Panc1 (cell line): ENCODE data around the gene AGPS.

Source experiments
- POLR2AphosphoS5 ChIP-seq: IDR thresholded peaks from 2 replicates; pipeline ENCODE4 v1.6.1; 2012; ENCODE audit warnings: mild to moderate bottlenecking, low read depth, low read length, moderate library complexity
- REST ChIP-seq, 2 experiments: IDR thresholded peaks; 2 replicates each; pipeline ENCODE4 v1.6.1; 2011 to 2012; ENCODE audit warnings: low read depth in 2 of 2, control low read depth in 1 of 2, low read length in 1 of 2, mild to moderate bottlenecking in 1 of 2, moderate library complexity in 1 of 2; ENCODE audit not compliant: insufficient read depth in 1 of 2
- TCF7L2 ChIP-seq: IDR thresholded peaks from 2 replicates; pipeline ENCODE4 v1.6.1; 2011; ENCODE audit warnings: mild to moderate bottlenecking, low read depth, low read length, inconsistent platforms
- TF ChIP-seq, protein P1 (sequence below): fragments of 450-650 bp; IDR thresholded peaks from 2 replicates; pipeline ENCODE4 v1.5.1; 2017; ENCODE audit warnings: mild to moderate bottlenecking

DNA sequence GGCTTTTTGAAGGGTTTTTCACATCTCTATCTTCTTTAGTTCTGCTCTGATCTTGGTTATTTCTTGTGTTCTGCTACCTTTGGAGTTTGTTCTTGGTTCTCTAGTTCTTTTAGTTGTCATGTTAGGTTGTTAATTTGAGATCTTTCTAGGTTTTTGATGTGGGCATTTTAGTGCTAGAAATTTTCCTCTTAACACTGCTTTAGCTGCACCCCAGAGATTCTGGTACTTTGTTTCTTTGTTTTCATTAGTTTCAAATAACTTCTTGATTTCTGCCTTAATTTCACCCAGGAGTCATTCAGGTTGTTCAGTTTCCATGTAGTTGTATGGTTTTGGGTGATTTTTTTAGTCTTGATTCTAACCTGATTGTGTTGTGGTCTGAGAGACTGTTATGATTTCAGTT, 34.7 kb downstream of the AGPS start:
- TF ChIP-seq, protein P1, sequence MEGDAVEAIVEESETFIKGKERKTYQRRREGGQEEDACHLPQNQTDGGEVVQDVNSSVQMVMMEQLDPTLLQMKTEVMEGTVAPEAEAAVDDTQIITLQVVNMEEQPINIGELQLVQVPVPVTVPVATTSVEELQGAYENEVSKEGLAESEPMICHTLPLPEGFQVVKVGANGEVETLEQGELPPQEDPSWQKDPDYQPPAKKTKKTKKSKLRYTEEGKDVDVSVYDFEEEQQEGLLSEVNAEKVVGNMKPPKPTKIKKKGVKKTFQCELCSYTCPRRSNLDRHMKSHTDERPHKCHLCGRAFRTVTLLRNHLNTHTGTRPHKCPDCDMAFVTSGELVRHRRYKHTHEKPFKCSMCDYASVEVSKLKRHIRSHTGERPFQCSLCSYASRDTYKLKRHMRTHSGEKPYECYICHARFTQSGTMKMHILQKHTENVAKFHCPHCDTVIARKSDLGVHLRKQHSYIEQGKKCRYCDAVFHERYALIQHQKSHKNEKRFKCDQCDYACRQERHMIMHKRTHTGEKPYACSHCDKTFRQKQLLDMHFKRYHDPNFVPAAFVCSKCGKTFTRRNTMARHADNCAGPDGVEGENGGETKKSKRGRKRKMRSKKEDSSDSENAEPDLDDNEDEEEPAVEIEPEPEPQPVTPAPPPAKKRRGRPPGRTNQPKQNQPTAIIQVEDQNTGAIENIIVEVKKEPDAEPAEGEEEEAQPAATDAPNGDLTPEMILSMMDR: no peak
- no peak for TF ChIP-seq POLR2AphosphoS5
- no peak for TF ChIP-seq TCF7L2
- no peak for TF ChIP-seq REST (IDR thresholded peaks at IDR 0.05; ENCODE audit: insufficient read depth in 1 of 2, low read depth in 2 of 2, low read length in 1 of 2)
